Activated T-cell treated with anti-CD3 and anti-CD28 coated beads, Interleukin-2, amount 50 U/mL, for 72 hours (primary cell): ENCODE data around the gene GADD45G. TPM values are rescaled to one million over a fixed set of nuclear protein-coding genes. Genes with fewer than 3 reads are reported as not detected.

Experiments
- ATAC-seq, 2 donors: fragments of 150-1000 bp; cut with Tn5 transposase; replicated peaks in 1 of 2; 2 replicates each; pipeline ENCODE4 v1.10.0; 2021; ENCODE audit warnings: moderate library complexity in 2 of 2, mild to moderate bottlenecking in 1 of 2
- DNase-seq, 2 donors: peaks; one replicate each; pipeline ENCODE4 v3.0.0; 2021 to 2022; ENCODE audit warnings: mixed read lengths in 1 of 2
- H3K27ac Mint-ChIP-seq: one replicate; pipeline ENCODE4 v1.8.0; 2022; ENCODE audit warnings: mild to moderate bottlenecking, moderate library complexity, mixed read lengths
- H3K27me3 Mint-ChIP-seq: one replicate; pipeline ENCODE4 v1.8.0; 2022; ENCODE audit warnings: low read depth, mixed read lengths
- H3K36me3 Mint-ChIP-seq, 2 donors: one replicate each; pipeline ENCODE4 v1.8.0; 2022; ENCODE audit warnings: mixed read lengths in 2 of 2, mild to moderate bottlenecking in 1 of 2; ENCODE audit not compliant: insufficient read depth in 2 of 2
- H3K4me1 Mint-ChIP-seq: one replicate; pipeline ENCODE4 v1.8.0; 2022; ENCODE audit warnings: low read depth, mixed read lengths
- H3K4me3 Mint-ChIP-seq, 2 donors: one replicate each; pipeline ENCODE4 v1.8.0; 2022; ENCODE audit warnings: mild to moderate bottlenecking in 2 of 2, mixed read lengths in 2 of 2, moderate library complexity in 2 of 2
- H3K9me3 Mint-ChIP-seq, 2 donors: one replicate each; pipeline ENCODE4 v1.8.0; 2022; ENCODE audit warnings: mixed read lengths in 2 of 2
- total RNA-seq, 2 donors: library from RNA; stranded (reverse); gene quantifications; one replicate each; pipeline ENCODE4 v1.2.3, GENCODE V29; 2022

Gene GADD45G
- total RNA-seq, 2 donors from 2014 or later = 6.0 TPM

- H3K4me1 Mint-ChIP-seq = peaks cover 7% of the 10 kb centered on the region
- H3K36me3 Mint-ChIP-seq = no peaks in the 10 kb centered on the region
- DNase-seq (no peak), ATAC-seq (no peak)
- no peaks in the 10 kb centered on the region for H3K27me3 Mint-ChIP-seq
- no peaks in the 10 kb centered on the region for H3K9me3 Mint-ChIP-seq
- no peak overlapping the region for H3K4me3 Mint-ChIP-seq
- H3K27ac Mint-ChIP-seq = no peak overlapping the region
These were observed 27.5 kb downstream of the GADD45G start for GRCh38 chr9:89632192-89632733.

GRCh38 chr9:89632736-89633135 is 27.9 kb downstream of the GADD45G start:
- Mint-ChIP-seq H3K4me1 (peaks cover 7% of the 10 kb centered on the region), H3K27me3 (no peaks in the 10 kb centered on the region), H3K4me3 (no peak overlapping the region), H3K9me3 (no peaks in the 10 kb centered on the region), H3K36me3 (no peaks in the 10 kb centered on the region), H3K27ac (no peak overlapping the region)
- ATAC-seq (no peak), DNase-seq (no peak)

GRCh38 chr9:89633404-89633803 is 28.6 kb downstream of the GADD45G start:
- ATAC-seq (no peak), DNase-seq (no peak)
- H3K9me3 Mint-ChIP-seq = no peaks in the 10 kb centered on the region
- H3K27me3 Mint-ChIP-seq = no peaks in the 10 kb centered on the region
- H3K4me1 Mint-ChIP-seq = peaks cover 7% of the 10 kb centered on the region
- no peak overlapping the region for H3K4me3 Mint-ChIP-seq
- no peaks in the 10 kb centered on the region for H3K36me3 Mint-ChIP-seq
- no peak overlapping the region for H3K27ac Mint-ChIP-seq

- no peak for DNase-seq
These were observed 29.1 kb downstream of the GADD45G start for GRCh38 chr9:89633920-89634319.

GRCh38 chr9:89634995-89635742 is 30.4 kb downstream of the GADD45G start:
- H3K4me1 Mint-ChIP-seq = peaks cover 7% of the 10 kb centered on the region
- no peaks in the 10 kb centered on the region for H3K36me3 Mint-ChIP-seq
- peak; percentile 18 to 71 for ATAC-seq
- H3K27me3 Mint-ChIP-seq = no peaks in the 10 kb centered on the region
- no peak overlapping the region for H3K4me3 Mint-ChIP-seq
- DNase-seq = no peak
- no peaks in the 10 kb centered on the region for H3K9me3 Mint-ChIP-seq
- H3K27ac Mint-ChIP-seq = no peak overlapping the region

More at GRCh38 chr9:89633920-89634319, 29.1 kb downstream of the GADD45G start:
- no peak for ATAC-seq
- Mint-ChIP-seq H3K4me3 (no peak overlapping the region), H3K4me1 (peaks cover 7% of the 10 kb centered on the region), H3K9me3 (no peaks in the 10 kb centered on the region), H3K27me3 (no peaks in the 10 kb centered on the region), H3K36me3 (no peaks in the 10 kb centered on the region), H3K27ac (no peak overlapping the region)

GRCh38 chr9:89635816-89636215 is 31.0 kb downstream of the GADD45G start:
- peaks cover 7% of the 10 kb centered on the region for H3K4me1 Mint-ChIP-seq
- no peaks in the 10 kb centered on the region for H3K9me3 Mint-ChIP-seq
- H3K27ac Mint-ChIP-seq = no peak overlapping the region
- ATAC-seq = no peak
- H3K27me3 Mint-ChIP-seq = no peaks in the 10 kb centered on the region
- H3K36me3 Mint-ChIP-seq = no peaks in the 10 kb centered on the region
- DNase-seq = no peak
- no peak overlapping the region for H3K4me3 Mint-ChIP-seq

GRCh38 chr9:89637787-89638186 is 33.0 kb downstream of the GADD45G start:
- Mint-ChIP-seq H3K9me3 (no peaks in the 10 kb centered on the region), H3K4me1 (peaks cover 7% of the 10 kb centered on the region), H3K36me3 (no peaks in the 10 kb centered on the region), H3K27me3 (no peaks in the 10 kb centered on the region), H3K4me3 (no peak overlapping the region), H3K27ac (no peak overlapping the region)
- ATAC-seq (no peak), DNase-seq (no peak)

- no peaks in the 10 kb centered on the region for H3K27me3 Mint-ChIP-seq
- no peaks in the 10 kb centered on the region for H3K9me3 Mint-ChIP-seq
- DNase-seq (no peak), ATAC-seq (no peak)
- H3K27ac Mint-ChIP-seq = no peak overlapping the region
- H3K36me3 Mint-ChIP-seq = no peaks in the 10 kb centered on the region
- H3K4me3 Mint-ChIP-seq = no peak overlapping the region
- H3K4me1 Mint-ChIP-seq = peaks cover 7% of the 10 kb centered on the region
These were observed 33.5 kb downstream of the GADD45G start for GRCh38 chr9:89638359-89638758.

- DNase-seq (no peak), ATAC-seq (no peak)
- Mint-ChIP-seq H3K4me1 (peaks cover 7% of the 10 kb centered on the region), H3K36me3 (no peaks in the 10 kb centered on the region), H3K27me3 (no peaks in the 10 kb centered on the region), H3K4me3 (no peak overlapping the region), H3K9me3 (no peaks in the 10 kb centered on the region), H3K27ac (no peak overlapping the region)
These were observed 34.1 kb downstream of the GADD45G start for GRCh38 chr9:89638893-89639292.

GRCh38 chr9:89639367-89639795 is 34.6 kb downstream of the GADD45G start:
- DNase-seq = no peak
- no peaks in the 10 kb centered on the region for H3K36me3 Mint-ChIP-seq
- H3K27me3 Mint-ChIP-seq = no peaks in the 10 kb centered on the region
- no peak overlapping the region for H3K27ac Mint-ChIP-seq
- H3K4me3 Mint-ChIP-seq = no peak overlapping the region
- no peak for ATAC-seq
- H3K9me3 Mint-ChIP-seq = no peaks in the 10 kb centered on the region
- H3K4me1 Mint-ChIP-seq = peaks cover 6% of the 10 kb centered on the region

GRCh38 chr9:89639961-89640360 is 35.1 kb downstream of the GADD45G start:
- no peaks in the 10 kb centered on the region for H3K36me3 Mint-ChIP-seq
- H3K4me3 Mint-ChIP-seq = no peak overlapping the region
- H3K27me3 Mint-ChIP-seq = no peaks in the 10 kb centered on the region
- no peak overlapping the region for H3K27ac Mint-ChIP-seq
- DNase-seq = no peak
- peaks cover under 1% of the 10 kb centered on the region for H3K4me1 Mint-ChIP-seq
- ATAC-seq = no peak
- no peaks in the 10 kb centered on the region for H3K9me3 Mint-ChIP-seq

- no peaks in the 10 kb centered on the region for H3K9me3 Mint-ChIP-seq
- no peaks in the 10 kb centered on the region for H3K36me3 Mint-ChIP-seq
- ATAC-seq (no peak), DNase-seq (no peak)
- H3K27me3 Mint-ChIP-seq = no peaks in the 10 kb centered on the region
- no peak overlapping the region for H3K4me3 Mint-ChIP-seq
- H3K4me1 Mint-ChIP-seq = no peaks in the 10 kb centered on the region
- H3K27ac Mint-ChIP-seq = no peak overlapping the region
These were observed 35.5 kb downstream of the GADD45G start for GRCh38 chr9:89640361-89640760.

- ATAC-seq (no peak), DNase-seq (no peak)
- H3K9me3 Mint-ChIP-seq = no peaks in the 10 kb centered on the region
- H3K36me3 Mint-ChIP-seq = no peaks in the 10 kb centered on the region
- no peaks in the 10 kb centered on the region for H3K4me1 Mint-ChIP-seq
- no peak overlapping the region for H3K4me3 Mint-ChIP-seq
- H3K27ac Mint-ChIP-seq = no peak overlapping the region
- no peaks in the 10 kb centered on the region for H3K27me3 Mint-ChIP-seq
These were observed 36.0 kb downstream of the GADD45G start for GRCh38 chr9:89640801-89641200.

- DNase-seq (no peak), ATAC-seq (no peak)
- Mint-ChIP-seq H3K9me3 (no peaks in the 10 kb centered on the region), H3K36me3 (no peaks in the 10 kb centered on the region), H3K27ac (no peak overlapping the region), H3K4me1 (no peaks in the 10 kb centered on the region), H3K27me3 (no peaks in the 10 kb centered on the region), H3K4me3 (no peak overlapping the region)
These were observed 37.2 kb downstream of the GADD45G start for GRCh38 chr9:89641980-89642379.
